Measurements from ENCODE around the gene TTC28. TPM values are rescaled to one million over a fixed set of nuclear protein-coding genes. Genes with fewer than 3 reads are reported as not detected.

Gene TTC28
- total RNA-seq, 1 donor from 2014 or later, result 23.2 TPM

DNA sequence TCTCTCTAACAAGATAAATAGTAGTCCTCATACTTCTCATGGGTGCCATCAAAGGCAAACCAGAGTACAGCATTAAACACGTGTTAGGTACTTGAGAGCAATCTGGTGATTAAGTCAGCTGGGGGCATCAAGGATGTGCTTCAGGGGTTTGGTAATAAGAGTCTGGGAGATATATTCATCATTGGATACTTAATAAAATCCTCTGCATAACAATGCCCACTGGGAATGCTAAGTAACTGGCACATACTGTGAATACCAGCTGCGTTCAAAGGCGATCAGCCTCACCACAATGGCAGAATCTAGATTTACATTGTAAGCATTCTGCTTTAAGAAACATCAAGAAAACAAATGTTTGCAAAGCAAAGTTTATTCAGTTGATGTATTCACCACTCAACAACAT lies 492.0 kb downstream of the TTC28 start:
- Histone ChIP-seq H3K4me1 (ENCODE audit: insufficient read depth, low read length) (no peaks in the 10 kb centered on the region), H3K36me3 (ENCODE audit: insufficient read depth, low read length) (no peaks in the 10 kb centered on the region), H3K9me3 (ENCODE audit: insufficient read depth, low read depth, low read length) (no peaks in the 10 kb centered on the region), H3K9ac (ENCODE audit: low read length) (no peak overlapping the region), H3K4me2 (ENCODE audit: low read length) (no peak overlapping the region), H2AFZ (ENCODE audit: low read depth, low read length) (no peak overlapping the region), H4K20me1 (ENCODE audit: insufficient read depth, low read length) (no peaks in the 10 kb centered on the region), H3K27me3 (ENCODE audit: insufficient read depth, low read length) (no peaks in the 10 kb centered on the region), H3K4me3 (ENCODE audit: insufficient read depth, low read depth, low read length) (no peak overlapping the region), H3K79me2 (ENCODE audit: insufficient read depth, low read length) (no peaks in the 10 kb centered on the region), H3K27ac (ENCODE audit: low read depth, low read length) (no peak overlapping the region)
- peaks cover 4% of the 10 kb centered on the region for H3K9me3 Mint-ChIP-seq (ENCODE audit: unreplicated experiment)
- TF ChIP-seq, protein P1, sequence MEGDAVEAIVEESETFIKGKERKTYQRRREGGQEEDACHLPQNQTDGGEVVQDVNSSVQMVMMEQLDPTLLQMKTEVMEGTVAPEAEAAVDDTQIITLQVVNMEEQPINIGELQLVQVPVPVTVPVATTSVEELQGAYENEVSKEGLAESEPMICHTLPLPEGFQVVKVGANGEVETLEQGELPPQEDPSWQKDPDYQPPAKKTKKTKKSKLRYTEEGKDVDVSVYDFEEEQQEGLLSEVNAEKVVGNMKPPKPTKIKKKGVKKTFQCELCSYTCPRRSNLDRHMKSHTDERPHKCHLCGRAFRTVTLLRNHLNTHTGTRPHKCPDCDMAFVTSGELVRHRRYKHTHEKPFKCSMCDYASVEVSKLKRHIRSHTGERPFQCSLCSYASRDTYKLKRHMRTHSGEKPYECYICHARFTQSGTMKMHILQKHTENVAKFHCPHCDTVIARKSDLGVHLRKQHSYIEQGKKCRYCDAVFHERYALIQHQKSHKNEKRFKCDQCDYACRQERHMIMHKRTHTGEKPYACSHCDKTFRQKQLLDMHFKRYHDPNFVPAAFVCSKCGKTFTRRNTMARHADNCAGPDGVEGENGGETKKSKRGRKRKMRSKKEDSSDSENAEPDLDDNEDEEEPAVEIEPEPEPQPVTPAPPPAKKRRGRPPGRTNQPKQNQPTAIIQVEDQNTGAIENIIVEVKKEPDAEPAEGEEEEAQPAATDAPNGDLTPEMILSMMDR (IDR thresholded peaks at IDR 0.05; ENCODE audit: insufficient read depth, low read depth, low read length), result no peak
- no peak for TF ChIP-seq EZH2 (IDR thresholded peaks at IDR 0.05; ENCODE audit: insufficient read depth, low read length)
- no peak overlapping the region for H3K27ac Mint-ChIP-seq (ENCODE audit: unreplicated experiment)
- peaks cover 4% of the 10 kb centered on the region for H3K36me3 Mint-ChIP-seq (ENCODE audit: low read depth, unreplicated experiment)
- DNase-seq (ENCODE audit: low read depth), result no peak
- no peak for FAIRE-seq
- H3K4me3 Mint-ChIP-seq (ENCODE audit: unreplicated experiment), result no peak overlapping the region
- H3K4me1 Mint-ChIP-seq (ENCODE audit: low read depth, unreplicated experiment), result no peaks in the 10 kb centered on the region
- no peaks in the 10 kb centered on the region for H3K27me3 Mint-ChIP-seq (ENCODE audit: low read depth, unreplicated experiment)

GRCh38 chr22:28186641-28187040 lies 493.0 kb downstream of the TTC28 start:
- Histone ChIP-seq H3K27ac (ENCODE audit: low read depth, low read length) (no peak overlapping the region), H3K9ac (ENCODE audit: low read length) (no peak overlapping the region), H3K4me2 (ENCODE audit: low read length) (no peak overlapping the region), H2AFZ (ENCODE audit: low read depth, low read length) (no peak overlapping the region), H3K4me3 (ENCODE audit: insufficient read depth, low read depth, low read length) (no peak overlapping the region), H4K20me1 (ENCODE audit: insufficient read depth, low read length) (no peaks in the 10 kb centered on the region), H3K4me1 (ENCODE audit: insufficient read depth, low read length) (no peaks in the 10 kb centered on the region), H3K79me2 (ENCODE audit: insufficient read depth, low read length) (no peaks in the 10 kb centered on the region), H3K9me3 (ENCODE audit: insufficient read depth, low read depth, low read length) (no peaks in the 10 kb centered on the region), H3K27me3 (ENCODE audit: insufficient read depth, low read length) (no peaks in the 10 kb centered on the region), H3K36me3 (ENCODE audit: insufficient read depth, low read length) (no peaks in the 10 kb centered on the region)
- no peak for DNase-seq (ENCODE audit: low read depth)
- Mint-ChIP-seq H3K36me3 (ENCODE audit: low read depth, unreplicated experiment) (peaks cover 4% of the 10 kb centered on the region), H3K9me3 (ENCODE audit: unreplicated experiment) (peaks cover 3% of the 10 kb centered on the region), H3K27me3 (ENCODE audit: low read depth, unreplicated experiment) (no peaks in the 10 kb centered on the region), H3K4me1 (ENCODE audit: low read depth, unreplicated experiment) (peaks cover 1% of the 10 kb centered on the region), H3K4me3 (ENCODE audit: unreplicated experiment) (no peak overlapping the region), H3K27ac (ENCODE audit: unreplicated experiment) (no peak overlapping the region)
- no peak for FAIRE-seq
- TF ChIP-seq, protein P1 (IDR thresholded peaks at IDR 0.05; ENCODE audit: insufficient read depth, low read depth, low read length), result no peak
- no peak for TF ChIP-seq EZH2 (IDR thresholded peaks at IDR 0.05; ENCODE audit: insufficient read depth, low read length)

- Histone ChIP-seq H3K27ac (ENCODE audit: low read depth, low read length) (no peak overlapping the region), H3K4me2 (ENCODE audit: low read length) (no peak overlapping the region), H3K4me3 (ENCODE audit: insufficient read depth, low read depth, low read length) (no peak overlapping the region), H4K20me1 (ENCODE audit: insufficient read depth, low read length) (no peaks in the 10 kb centered on the region), H3K9me3 (ENCODE audit: insufficient read depth, low read depth, low read length) (no peaks in the 10 kb centered on the region), H3K79me2 (ENCODE audit: insufficient read depth, low read length) (no peaks in the 10 kb centered on the region), H3K4me1 (ENCODE audit: insufficient read depth, low read length) (no peaks in the 10 kb centered on the region), H2AFZ (ENCODE audit: low read depth, low read length) (no peak overlapping the region), H3K36me3 (ENCODE audit: insufficient read depth, low read length) (no peaks in the 10 kb centered on the region), H3K27me3 (ENCODE audit: insufficient read depth, low read length) (no peaks in the 10 kb centered on the region), H3K9ac (ENCODE audit: low read length) (no peak overlapping the region)
- no peak overlapping the region for H3K4me3 Mint-ChIP-seq (ENCODE audit: unreplicated experiment)
- no peak for DNase-seq (ENCODE audit: low read depth)
- H3K27me3 Mint-ChIP-seq (ENCODE audit: low read depth, unreplicated experiment), result no peaks in the 10 kb centered on the region
- no peak for TF ChIP-seq EZH2 (IDR thresholded peaks at IDR 0.05; ENCODE audit: insufficient read depth, low read length)
- TF ChIP-seq, protein P1 (IDR thresholded peaks at IDR 0.05; ENCODE audit: insufficient read depth, low read depth, low read length), result no peak
- peaks cover 5% of the 10 kb centered on the region for H3K4me1 Mint-ChIP-seq (ENCODE audit: low read depth, unreplicated experiment)
- no peaks in the 10 kb centered on the region for H3K36me3 Mint-ChIP-seq (ENCODE audit: low read depth, unreplicated experiment)
- H3K27ac Mint-ChIP-seq (ENCODE audit: unreplicated experiment), result no peak overlapping the region
- no peaks in the 10 kb centered on the region for H3K9me3 Mint-ChIP-seq (ENCODE audit: unreplicated experiment)
- peak; percentile 5 for FAIRE-seq
Observed at GRCh38 chr22:28185130-28185529, 494.5 kb downstream of the TTC28 start.
